Smooth muscle cell (in vitro differentiated cells): Measurements from ENCODE around the gene TSG101. TPM values are rescaled to one million over a fixed set of nuclear protein-coding genes. Genes with fewer than 3 reads are reported as not detected.

Source experiments
- DNase-seq: peaks from one replicate; lab custom pipeline; 2025; ENCODE audit not compliant: unreplicated experiment; lab: John Stamatoyannopoulos, UW
- H2AFZ ChIP-seq: fragments of 200-600 bp; sonication (generic); 2 replicates; pipeline ENCODE4 v1.6.0; 2016; ENCODE audit warnings: antibody characterized with exemption, low read depth, mild to moderate bottlenecking
- H3F3A ChIP-seq: fragments of 200-600 bp; sonication (generic); 2 replicates; pipeline ENCODE4 v1.6.0; 2017; ENCODE audit warnings: antibody characterized with exemption, low read depth
- H3K27ac ChIP-seq: fragments of 200-600 bp; sonication (generic); 2 replicates; pipeline ENCODE4 v1.5.1; 2016; ENCODE audit warnings: low read depth, mild to moderate bottlenecking
- H3K27me3 ChIP-seq: fragments of 200-600 bp; sonication (generic); 2 replicates; pipeline ENCODE4 v1.6.1; 2016; ENCODE audit warnings: low read depth, mild to moderate bottlenecking
- H3K36me3 ChIP-seq: fragments of 200-600 bp; sonication (generic); 2 replicates; pipeline ENCODE4 v1.5.1; 2016; ENCODE audit warnings: low read depth
- H3K4me1 ChIP-seq: fragments of 200-600 bp; sonication (generic); 2 replicates; pipeline ENCODE4 v1.5.1; 2016; ENCODE audit warnings: low read depth
- H3K4me2 ChIP-seq: fragments of 200-600 bp; sonication (generic); 2 replicates; pipeline ENCODE4 v1.6.0; 2016; ENCODE audit warnings: mild to moderate bottlenecking
- H3K4me3 ChIP-seq: fragments of 200-600 bp; sonication (generic); 2 replicates; pipeline ENCODE4 v1.5.1; 2016; ENCODE audit warnings: mild to moderate bottlenecking
- H3K79me2 ChIP-seq: fragments of 200-600 bp; sonication (generic); 2 replicates; pipeline ENCODE4 v1.6.0; 2016; ENCODE audit warnings: low read depth, mild to moderate bottlenecking
- H3K9ac ChIP-seq: fragments of 200-600 bp; sonication (generic); 2 replicates; pipeline ENCODE4 v1.6.0; 2016; ENCODE audit warnings: low read depth
- H3K9me3 ChIP-seq: fragments of 200-600 bp; sonication (generic); replicated peaks from 2 replicates; pipeline ENCODE4 v1.5.1; 2016; ENCODE audit warnings: low read depth
- H4K20me1 ChIP-seq: fragments of 200-600 bp; sonication (generic); 2 replicates; pipeline ENCODE4 v1.6.0; 2016; ENCODE audit warnings: low read depth
- WGBS: methylation state at CpG from one replicate; pipeline ENCODE4 v1.1.7; 2016; ENCODE audit warnings: low lambda C conversion rate; 5-methylcytosine and 5-hydroxymethylcytosine counted together
- polyA plus RNA-seq: library from polyadenylated mRNA; unstranded; fragments of >200 nt; fragmentation: Nextera tagmentation; extraction: Ambion mirVana; gene quantifications from 2 replicates; pipeline ENCODE4 v1.2.1, GENCODE V29; 2016
- total RNA-seq: library from RNA; depleted of rRNA; stranded (reverse); fragments of >200 nt; gene quantifications from 2 replicates; pipeline ENCODE4 v1.2.3, GENCODE V29; 2014
- TF ChIP-seq, protein P1 (sequence below): fragments of 200-600 bp; sonication (generic); IDR thresholded peaks from 2 replicates; pipeline ENCODE4 v1.5.1; 2017; ENCODE audit warnings: borderline replicate concordance, mild to moderate bottlenecking, antibody characterized with exemption; ENCODE audit not compliant: insufficient read depth, poor library complexity, severe bottlenecking

TSG101 gene, protein sequence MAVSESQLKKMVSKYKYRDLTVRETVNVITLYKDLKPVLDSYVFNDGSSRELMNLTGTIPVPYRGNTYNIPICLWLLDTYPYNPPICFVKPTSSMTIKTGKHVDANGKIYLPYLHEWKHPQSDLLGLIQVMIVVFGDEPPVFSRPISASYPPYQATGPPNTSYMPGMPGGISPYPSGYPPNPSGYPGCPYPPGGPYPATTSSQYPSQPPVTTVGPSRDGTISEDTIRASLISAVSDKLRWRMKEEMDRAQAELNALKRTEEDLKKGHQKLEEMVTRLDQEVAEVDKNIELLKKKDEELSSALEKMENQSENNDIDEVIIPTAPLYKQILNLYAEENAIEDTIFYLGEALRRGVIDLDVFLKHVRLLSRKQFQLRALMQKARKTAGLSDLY
- total RNA-seq, result 121 and 137 TPM in 2 replicates
- 113 and 114 TPM in 2 replicates for polyA plus RNA-seq

DNA sequence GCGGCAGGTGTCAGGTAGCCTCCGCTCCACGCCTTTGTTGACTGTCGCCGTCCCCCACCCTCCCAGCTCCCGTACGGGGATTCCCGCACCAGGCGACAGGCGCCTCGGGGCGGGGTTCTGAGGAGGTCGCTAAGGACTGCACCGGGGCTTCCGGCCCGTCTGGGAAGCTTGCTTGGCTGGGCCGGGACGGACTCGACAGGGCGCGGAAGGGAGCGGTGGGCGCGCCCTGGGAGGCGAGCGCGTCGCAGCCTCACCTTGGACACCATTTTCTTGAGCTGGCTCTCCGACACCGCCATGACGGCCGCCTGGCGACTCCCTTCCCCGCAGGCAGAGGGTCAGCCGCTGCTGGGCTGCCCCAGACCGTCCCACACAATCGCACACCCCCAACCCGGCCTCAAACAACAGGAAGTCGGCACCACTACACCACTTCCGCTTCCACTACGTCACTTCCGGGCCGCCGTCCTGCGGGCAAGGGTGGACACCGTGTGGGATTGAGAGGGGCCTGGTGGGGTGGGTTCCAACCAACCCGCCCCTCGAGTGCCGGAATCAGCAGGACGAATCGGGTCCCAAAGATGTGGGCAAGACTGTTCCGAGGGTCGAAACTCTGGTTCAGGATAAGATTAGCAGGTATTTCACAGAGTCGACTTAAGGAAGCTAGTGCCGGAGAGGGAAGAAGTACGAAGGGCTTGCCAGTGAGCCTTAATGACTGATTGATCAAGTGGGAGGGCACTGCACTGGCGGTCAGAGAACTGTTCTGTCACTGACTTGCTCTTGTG lies at the start of gene TSG101:
TSS of gene TSG101 (minus strand) at position 422 of the 776 bp plus-strand sequence. CDS start at position 296, 126 bp downstream.
- peak within 1 kb of the TSS; percentile 91 for H3K4me2 ChIP-seq
- TF ChIP-seq, protein P1, sequence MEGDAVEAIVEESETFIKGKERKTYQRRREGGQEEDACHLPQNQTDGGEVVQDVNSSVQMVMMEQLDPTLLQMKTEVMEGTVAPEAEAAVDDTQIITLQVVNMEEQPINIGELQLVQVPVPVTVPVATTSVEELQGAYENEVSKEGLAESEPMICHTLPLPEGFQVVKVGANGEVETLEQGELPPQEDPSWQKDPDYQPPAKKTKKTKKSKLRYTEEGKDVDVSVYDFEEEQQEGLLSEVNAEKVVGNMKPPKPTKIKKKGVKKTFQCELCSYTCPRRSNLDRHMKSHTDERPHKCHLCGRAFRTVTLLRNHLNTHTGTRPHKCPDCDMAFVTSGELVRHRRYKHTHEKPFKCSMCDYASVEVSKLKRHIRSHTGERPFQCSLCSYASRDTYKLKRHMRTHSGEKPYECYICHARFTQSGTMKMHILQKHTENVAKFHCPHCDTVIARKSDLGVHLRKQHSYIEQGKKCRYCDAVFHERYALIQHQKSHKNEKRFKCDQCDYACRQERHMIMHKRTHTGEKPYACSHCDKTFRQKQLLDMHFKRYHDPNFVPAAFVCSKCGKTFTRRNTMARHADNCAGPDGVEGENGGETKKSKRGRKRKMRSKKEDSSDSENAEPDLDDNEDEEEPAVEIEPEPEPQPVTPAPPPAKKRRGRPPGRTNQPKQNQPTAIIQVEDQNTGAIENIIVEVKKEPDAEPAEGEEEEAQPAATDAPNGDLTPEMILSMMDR, result no peak
- H3K36me3 ChIP-seq, result no peaks in the 10 kb centered on the region
- peaks cover 17% of the 10 kb centered on the region for H4K20me1 ChIP-seq
- H3K27ac ChIP-seq, result peak within 1 kb of the TSS; percentile 86
- H3K79me2 ChIP-seq, result peaks cover 55% of the 10 kb centered on the region
- H3K4me1 ChIP-seq, result peaks cover 11% of the 10 kb centered on the region
- H3K27me3 ChIP-seq, result no peaks in the 10 kb centered on the region
- DNase-seq, result peak; percentile 77
- no peaks in the 10 kb centered on the region for H3K9me3 ChIP-seq
- H3K4me3 ChIP-seq, result peak within 1 kb of the TSS; percentile 75
- H3K9ac ChIP-seq, result peak within 1 kb of the TSS; percentile 94
- peaks cover 2% of the 10 kb centered on the region for H3F3A ChIP-seq
- 1% methylated on average over 43 of the region's 57 CpGs for WGBS
- peak within 1 kb of the TSS; percentile 83 for H2AFZ ChIP-seq

GRCh38 chr11:18575361-18575760 lies 48.6 kb upstream of the TSG101 start:
- no peak overlapping the region for H3K27ac ChIP-seq
- H3K36me3 ChIP-seq, result peaks cover 16% of the 10 kb centered on the region
- no peak overlapping the region for H3K9ac ChIP-seq
- no peaks in the 10 kb centered on the region for H3K9me3 ChIP-seq
- no peaks in the 10 kb centered on the region for H3F3A ChIP-seq
- no peaks in the 10 kb centered on the region for H3K27me3 ChIP-seq
- 98% methylated on average over 1 of the region's 1 CpG for WGBS
- no peak overlapping the region for H3K4me3 ChIP-seq
- TF ChIP-seq, protein P1, result no peak
- DNase-seq, result no peak
- H4K20me1 ChIP-seq, result no peaks in the 10 kb centered on the region
- H3K4me1 ChIP-seq, result no peaks in the 10 kb centered on the region
- no peak overlapping the region for H3K4me2 ChIP-seq
- H3K79me2 ChIP-seq, result no peaks in the 10 kb centered on the region
- H2AFZ ChIP-seq, result no peak overlapping the region

- H3K79me2 ChIP-seq, result no peaks in the 10 kb centered on the region
- DNase-seq, result no peak
These were observed 40.3 kb upstream of the TSG101 start for GRCh38 chr11:18567081-18567480.

More at GRCh38 chr11:18567081-18567480, 40.3 kb upstream of the TSG101 start:
- no peaks in the 10 kb centered on the region for H3K27me3 ChIP-seq
- no peaks in the 10 kb centered on the region for H3K36me3 ChIP-seq
- TF ChIP-seq, protein P1, result no peak
- H2AFZ ChIP-seq, result no peak overlapping the region
- H3K4me1 ChIP-seq, result no peaks in the 10 kb centered on the region
- H3K4me2 ChIP-seq, result no peak overlapping the region
- no peaks in the 10 kb centered on the region for H3F3A ChIP-seq
- 98% methylated on average over 3 of the region's 3 CpGs for WGBS
- no peak overlapping the region for H3K9ac ChIP-seq
- H4K20me1 ChIP-seq, result no peaks in the 10 kb centered on the region
- no peak overlapping the region for H3K27ac ChIP-seq
- no peaks in the 10 kb centered on the region for H3K9me3 ChIP-seq
- no peak overlapping the region for H3K4me3 ChIP-seq
